Measurements from ENCODE around the gene TMEM51. TPM values are rescaled to one million over a fixed set of nuclear protein-coding genes. Genes with fewer than 3 reads are reported as not detected.

Gene TMEM51
- total and polyA plus RNA-seq, 9 of the 15 experiments (the other 6 are each of a cell fraction or from before 2014, with no cell fraction given), result 0.06 to 1.4 (median 0.58) TPM

- Histone ChIP-seq H3K9ac (ENCODE audit: insufficient read depth in 1 of 2, low read depth in 2 of 2, low read length in 2 of 2) (no peak overlapping the region), H3K4me1 (replicated peaks in 1 of 2; ENCODE audit: control insufficient read depth in 2 of 2, insufficient read depth in 2 of 2, low read length in 2 of 2) (no peaks in the 10 kb centered on the region), H3K4me2 (ENCODE audit: insufficient read depth, low read length) (no peak overlapping the region), H3K27me3 (ENCODE audit: control insufficient read depth in 2 of 2, insufficient read depth in 2 of 2, low read length in 2 of 2) (peaks cover 53 to 80% of the 10 kb centered on the region in 2 experiments), H3K36me3 (ENCODE audit: control insufficient read depth, insufficient read depth, low read length) (no peaks in the 10 kb centered on the region), H3K79me2 (ENCODE audit: control insufficient read depth, insufficient read depth, low read length) (no peaks in the 10 kb centered on the region), H3K9me3 (replicated peaks; ENCODE audit: control insufficient read depth, insufficient read depth, low read depth, low read length) (no peaks in the 10 kb centered on the region), H4K20me1 (replicated peaks; ENCODE audit: control insufficient read depth, insufficient read depth, low read length) (peaks cover 9% of the 10 kb centered on the region), H3K9me1 (ENCODE audit: control insufficient read depth, insufficient read depth, low read length) (no peaks in the 10 kb centered on the region), H3K4me3 (no peak overlapping the region), H3K27ac (ENCODE audit: extremely low read depth, low read depth, low read length) (no peak overlapping the region), H2AFZ (ENCODE audit: low read depth, low read length) (no peak overlapping the region)
- ATAC-seq (no peak), DNase-seq (ENCODE audit: extremely low read depth in 1 of 4, low spot score in 3 of 4) (no peak), FAIRE-seq (no peak)
- TF ChIP-seq ZNF274 (IDR thresholded peaks at IDR 0.05; ENCODE audit: borderline replicate concordance, low read depth, low read length), result no peak
- no peak for TF ChIP-seq U2AF1 (optimal IDR thresholded peaks at IDR 0.05; ENCODE audit: low read depth, low read length)
- no peak for TF ChIP-seq RNF219 (CRISPR knock-in tag; IDR thresholded peaks at IDR 0.05)
- TF ChIP-seq ZNF282 (CRISPR knock-in tag; IDR thresholded peaks at IDR 0.05), result no peak
- no peak for TF ChIP-seq RUNX1 (IDR thresholded peaks at IDR 0.05; ENCODE audit: low read depth)
- TF ChIP-seq ZHX1 (conservative IDR thresholded peaks at IDR 0.05; ENCODE audit: low read length), result no peak
- TF ChIP-seq PHB2 (IDR thresholded peaks at IDR 0.05; ENCODE audit: low read depth), result no peak
- no peak for TF ChIP-seq POLR2A (conservative IDR thresholded peaks at IDR 0.05)
- in situ Hi-C loops (cut with MboI), result no loop called here
- BruUV-seq (replicated peaks), result no TSS peak
- intact Hi-C loops (cut with micrococcal nuclease), result no loop called here
- ChIA-PET POLR2A (interaction anchor here (0.6 kb wide), 1 partner anchor 98 kb away, joined by 3 read pairs; no protein-coding TSS in a partner anchor), CTCF (ENCODE audit: low intra/inter-chr PET ratio) (no interaction called here)
- WGBS (ENCODE audit: insufficient coverage, low coverage, missing lambda C conversion rate), result 5% methylated on average over 8 of the region's 8 CpGs
Measured at GRCh38 chr1:15118579-15118978, 35.0 kb upstream of the TMEM51 start.
